ENCODE measurements around the gene RAB9B. TPM values are rescaled to one million over a fixed set of nuclear protein-coding genes. Genes with fewer than 3 reads are reported as not detected.

Gene RAB9B
- total and polyA plus RNA-seq, 8 donors, result 0.76 to 11.0 (median 2.3) TPM; not detected in 1

GRCh38 chrX:103877571-103877970, 45.5 kb upstream of the RAB9B start:
- WGBS, 5 donors, result 51 to 83% (median 79%) methylated on average over 3 of the region's 3 CpGs
- Histone ChIP-seq H3K36me3 (no peaks in the 10 kb centered on the region), H3K4me1 (no peaks in the 10 kb centered on the region), H3K27me3 (no peaks in the 10 kb centered on the region), H3K9me3 (no peaks in the 10 kb centered on the region), H3K27ac (no peak overlapping the region), H3K4me3 (no peak overlapping the region)
- intact Hi-C loops (cut with DNase I; ENCODE audit: low total_unique reads), result no loop called here
- TF ChIP-seq POLR2AphosphoS5 (IDR thresholded peaks at IDR 0.05) (no peak), POLR2A (IDR thresholded peaks at IDR 0.05) (no peak), EP300 (IDR thresholded peaks at IDR 0.05) (no peak), CTCF (IDR thresholded peaks at IDR 0.05) (no peak)
- DNase-seq, result no peak

- Histone ChIP-seq H3K36me3 (no peaks in the 10 kb centered on the region), H3K4me3 (no peak overlapping the region), H3K4me1 (no peaks in the 10 kb centered on the region), H3K27ac (peak overlapping the region in 1 of 5 donors; percentile 17), H3K9me3 (no peaks in the 10 kb centered on the region), H3K27me3 (no peaks in the 10 kb centered on the region)
- intact Hi-C loops (cut with DNase I; ENCODE audit: low total_unique reads), result no loop called here
- no peak for TF ChIP-seq CTCF (IDR thresholded peaks at IDR 0.05)
- no peak for TF ChIP-seq POLR2A (IDR thresholded peaks at IDR 0.05)
- TF ChIP-seq POLR2AphosphoS5 (IDR thresholded peaks at IDR 0.05), result no peak
- TF ChIP-seq EP300 (IDR thresholded peaks at IDR 0.05), result no peak
- no peak for DNase-seq
- 29 to 50% (median 37%) methylated on average over 3 to 5 of the region's 5 CpGs for WGBS, 5 donors
These were observed 33.0 kb upstream of the RAB9B start for GRCh38 chrX:103864886-103865534.

GRCh38 chrX:103864149-103864548, 32.1 kb upstream of the RAB9B start:
- WGBS, 5 donors, result 31 to 61% (median 45%) methylated on average over 3 of the region's 3 CpGs
- H3K4me1 ChIP-seq, result no peaks in the 10 kb centered on the region
- no peaks in the 10 kb centered on the region for H3K9me3 ChIP-seq
- TF ChIP-seq EP300 (IDR thresholded peaks at IDR 0.05) (no peak), POLR2AphosphoS5 (IDR thresholded peaks at IDR 0.05) (no peak), POLR2A (IDR thresholded peaks at IDR 0.05) (no peak), CTCF (IDR thresholded peaks at IDR 0.05) (no peak)
- H3K27me3 ChIP-seq, result no peaks in the 10 kb centered on the region
- H3K36me3 ChIP-seq, result no peaks in the 10 kb centered on the region
- DNase-seq, result no peak
- H3K4me3 ChIP-seq, result no peak overlapping the region
- intact Hi-C loops (cut with DNase I; ENCODE audit: low total_unique reads), result no loop called here
- H3K27ac ChIP-seq, result no peak overlapping the region

- no peak for TF ChIP-seq EP300 (IDR thresholded peaks at IDR 0.05)
- no peak for TF ChIP-seq POLR2AphosphoS5 (IDR thresholded peaks at IDR 0.05)
- Histone ChIP-seq H3K4me3 (no peak overlapping the region), H3K9me3 (no peaks in the 10 kb centered on the region), H3K36me3 (no peaks in the 10 kb centered on the region), H3K27me3 (no peaks in the 10 kb centered on the region), H3K27ac (no peak overlapping the region), H3K4me1 (no peaks in the 10 kb centered on the region)
- intact Hi-C loops (cut with DNase I; ENCODE audit: low total_unique reads), result no loop called here
- DNase-seq, result no peak
These were observed 29.1 kb upstream of the RAB9B start for GRCh38 chrX:103861200-103861599.

- WGBS, 5 donors, result 70 to 79% (median 77%) methylated on average over 1 of the region's 1 CpG
- H3K27me3 ChIP-seq, result no peaks in the 10 kb centered on the region
- TF ChIP-seq CTCF (IDR thresholded peaks at IDR 0.05), result no peak
- no peak for TF ChIP-seq POLR2A (IDR thresholded peaks at IDR 0.05)
- TF ChIP-seq POLR2AphosphoS5 (IDR thresholded peaks at IDR 0.05), result no peak
- no peak for TF ChIP-seq EP300 (IDR thresholded peaks at IDR 0.05)
- H3K27ac ChIP-seq, result no peak overlapping the region
- no peak for DNase-seq
- H3K9me3 ChIP-seq, result no peaks in the 10 kb centered on the region
- H3K4me1 ChIP-seq, result peaks cover 0 to 7% (median 0%) of the 10 kb centered on the region in 4 donors
- intact Hi-C loops (cut with DNase I; ENCODE audit: low total_unique reads), result no loop called here
- no peaks in the 10 kb centered on the region for H3K36me3 ChIP-seq
- no peak overlapping the region for H3K4me3 ChIP-seq
These were observed 17.5 kb upstream of the RAB9B start for GRCh38 chrX:103849558-103849957.

Data from stomach (tissue), 9 donors.